MCF 10A (cell line): ENCODE data around the gene SIRPB2. TPM values are rescaled to one million over a fixed set of nuclear protein-coding genes. Genes with fewer than 3 reads are reported as not detected.

Experiments
- BruUV-seq: library from RNA; stranded (reverse); fragments of 400-500 nt; replicated peaks from 2 replicates; lab custom pipeline; 2021; lab: Mats Ljungman, UMichigan
- CTCF ChIA-PET: fragments of 300-600 bp; sonication (Branson Sonifier 250); formaldehyde crosslinking; extraction: SDS; loops from one replicate; lab custom pipeline; 2021; ENCODE audit warnings: antibody characterized with exemption, inconsistent platforms; lab: Yijun Ruan, JAX
- POLR2A ChIA-PET: fragments of 300-600, 350-650 bp; sonication (Branson Sonifier 250); formaldehyde crosslinking; extraction: SDS; loops from one replicate; lab custom pipeline; 2020; ENCODE audit warnings: antibody characterized with exemption, inconsistent platforms; lab: Yijun Ruan, JAX
- DNase-seq: peaks from one replicate; pipeline ENCODE4 v3.0.0-alpha.2; 2018; ENCODE audit not compliant: unreplicated experiment
- H3K27ac Mint-ChIP-seq: one replicate; pipeline ENCODE4 v1.8.0; 2022; ENCODE audit warnings: mild to moderate bottlenecking, low read depth, mixed read lengths; ENCODE audit not compliant: unreplicated experiment
- H3K27me3 Mint-ChIP-seq: one replicate; pipeline ENCODE4 v1.8.0; 2022; ENCODE audit warnings: mixed read lengths; ENCODE audit not compliant: insufficient read depth, unreplicated experiment
- H3K36me3 Mint-ChIP-seq: one replicate; pipeline ENCODE4 v1.8.0; 2022; ENCODE audit warnings: mild to moderate bottlenecking, moderate library complexity, mixed read lengths; ENCODE audit not compliant: insufficient read depth, unreplicated experiment
- H3K4me1 Mint-ChIP-seq: one replicate; pipeline ENCODE4 v1.8.0; 2022; ENCODE audit warnings: mixed read lengths; ENCODE audit not compliant: insufficient read depth, unreplicated experiment
- H3K4me3 Mint-ChIP-seq: one replicate; pipeline ENCODE4 v1.8.0; 2022; ENCODE audit warnings: mild to moderate bottlenecking, moderate library complexity, mixed read lengths; ENCODE audit not compliant: unreplicated experiment
- H3K9me3 Mint-ChIP-seq: one replicate; pipeline ENCODE4 v1.8.0; 2022; ENCODE audit warnings: mixed read lengths; ENCODE audit not compliant: unreplicated experiment
- intact Hi-C: fragments of 100-400 bp; cut with micrococcal nuclease; formaldehyde crosslinking; loops from 2 replicates; pipeline ENCODE4 v1.14.1; 2022
- total RNA-seq: library from RNA; stranded (reverse); gene quantifications from 2 replicates; pipeline ENCODE4 v1.2.3, GENCODE V29; 2022
- TF ChIP-seq, protein P1 (sequence below): fragments of 200-600 bp; IDR thresholded peaks from one replicate; pipeline ENCODE4 v1.8.0; 2022; ENCODE audit warnings: antibody characterized with exemption, mild to moderate bottlenecking; ENCODE audit not compliant: unreplicated experiment

SIRPB2 gene
- total RNA-seq, 1 experiment from 2014 or later = 1.8 TPM

DNA sequence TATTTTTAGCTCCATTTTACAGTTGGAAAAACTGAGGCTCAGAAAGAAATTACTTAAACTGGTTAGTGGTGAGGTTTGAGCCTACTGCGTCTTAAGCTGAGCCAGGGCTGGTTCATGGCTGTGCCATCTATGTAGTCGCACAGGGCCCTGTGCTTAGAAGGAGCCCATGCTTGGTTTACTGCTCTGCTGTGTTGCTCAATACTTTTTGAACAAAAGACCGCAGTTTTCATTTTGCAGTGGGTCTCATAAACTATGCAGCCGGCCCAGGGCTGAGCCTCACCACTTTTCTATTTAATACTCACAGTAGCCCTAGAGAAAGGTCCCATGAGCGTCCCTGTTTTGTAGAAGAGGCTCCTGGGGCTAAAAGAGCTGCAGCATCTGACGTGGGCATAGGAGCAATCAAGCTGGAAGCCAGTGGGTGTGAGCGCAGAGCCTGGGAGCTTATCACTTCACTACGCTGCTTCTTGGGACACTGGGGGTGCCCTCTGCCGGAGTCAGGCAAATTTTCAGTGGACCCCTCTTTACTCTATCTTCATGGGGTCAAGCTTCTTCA lies 501 bp downstream of the SIRPB2 start:
- intact Hi-C loops = no loop called here
- H3K27me3 Mint-ChIP-seq = no peaks in the 10 kb centered on the region
- ChIA-PET POLR2A (interaction anchor here (0.5 to 5.4 kb wide), 13 partner anchors 9 to 339 kb away, joined by 3 to 122 read pairs (median 6); partner anchors contain the start of gene NSFL1C), CTCF (interaction anchor here (0.6 to 5.5 kb wide), 9 partner anchors 9 to 172 kb away, joined by 3 to 46 read pairs (median 10); partner anchors contain the start of gene NSFL1C)
- H3K9me3 Mint-ChIP-seq = no peaks in the 10 kb centered on the region
- no peak overlapping the region for H3K4me3 Mint-ChIP-seq
- peak overlapping the region; percentile 92 for H3K27ac Mint-ChIP-seq
- TF ChIP-seq, protein P1, sequence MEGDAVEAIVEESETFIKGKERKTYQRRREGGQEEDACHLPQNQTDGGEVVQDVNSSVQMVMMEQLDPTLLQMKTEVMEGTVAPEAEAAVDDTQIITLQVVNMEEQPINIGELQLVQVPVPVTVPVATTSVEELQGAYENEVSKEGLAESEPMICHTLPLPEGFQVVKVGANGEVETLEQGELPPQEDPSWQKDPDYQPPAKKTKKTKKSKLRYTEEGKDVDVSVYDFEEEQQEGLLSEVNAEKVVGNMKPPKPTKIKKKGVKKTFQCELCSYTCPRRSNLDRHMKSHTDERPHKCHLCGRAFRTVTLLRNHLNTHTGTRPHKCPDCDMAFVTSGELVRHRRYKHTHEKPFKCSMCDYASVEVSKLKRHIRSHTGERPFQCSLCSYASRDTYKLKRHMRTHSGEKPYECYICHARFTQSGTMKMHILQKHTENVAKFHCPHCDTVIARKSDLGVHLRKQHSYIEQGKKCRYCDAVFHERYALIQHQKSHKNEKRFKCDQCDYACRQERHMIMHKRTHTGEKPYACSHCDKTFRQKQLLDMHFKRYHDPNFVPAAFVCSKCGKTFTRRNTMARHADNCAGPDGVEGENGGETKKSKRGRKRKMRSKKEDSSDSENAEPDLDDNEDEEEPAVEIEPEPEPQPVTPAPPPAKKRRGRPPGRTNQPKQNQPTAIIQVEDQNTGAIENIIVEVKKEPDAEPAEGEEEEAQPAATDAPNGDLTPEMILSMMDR = no peak
- DNase-seq = no peak
- peaks cover 18% of the 10 kb centered on the region for H3K4me1 Mint-ChIP-seq
- H3K36me3 Mint-ChIP-seq = no peaks in the 10 kb centered on the region
- no TSS peak for BruUV-seq

DNA sequence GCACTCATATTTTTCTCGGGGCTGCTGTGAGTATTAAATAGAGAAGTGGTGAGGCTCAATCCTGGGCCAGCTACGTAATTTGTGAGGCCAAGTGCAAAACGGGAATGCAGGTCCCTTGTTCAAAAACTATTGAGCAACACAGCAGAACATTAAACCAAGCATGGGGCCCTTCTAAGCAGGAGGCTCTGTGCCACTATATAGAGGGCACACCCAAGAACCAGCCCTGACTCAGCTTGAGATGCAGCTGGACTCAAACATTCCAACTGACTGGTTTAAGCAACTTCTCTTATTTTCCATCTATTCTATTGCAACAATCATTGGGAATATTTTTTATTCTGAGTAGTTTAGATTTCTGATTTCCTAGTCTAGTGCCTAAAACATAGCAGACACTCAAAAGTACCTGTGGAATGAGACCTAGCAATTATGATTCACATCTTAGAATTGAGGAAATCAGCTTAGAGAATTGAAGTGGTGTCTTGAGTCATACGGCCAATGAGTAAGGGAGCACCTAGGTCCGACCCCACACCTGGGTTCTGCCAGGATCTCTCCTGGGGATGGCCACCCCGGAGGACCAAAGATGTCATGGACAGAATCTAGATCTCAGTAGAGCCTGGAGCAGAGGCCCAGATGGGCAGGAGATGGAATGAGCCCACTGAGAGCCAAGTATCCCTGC lies 1.3 kb downstream of the SIRPB2 start:
- ChIA-PET POLR2A (interaction anchor here (0.6 to 5.4 kb wide), 17 partner anchors 8 to 364 kb away, joined by 3 to 122 read pairs (median 4); partner anchors contain the start of gene NSFL1C), CTCF (interaction anchor here (0.5 to 5.5 kb wide), 14 partner anchors 8 to 1919 kb away, joined by 3 to 46 read pairs (median 3); partner anchors contain the start of gene NSFL1C)
- peak overlapping the region; percentile 92 for H3K27ac Mint-ChIP-seq
- peak; percentile 71 for DNase-seq
- intact Hi-C loops = no loop called here
- H3K27me3 Mint-ChIP-seq = no peaks in the 10 kb centered on the region
- H3K36me3 Mint-ChIP-seq = no peaks in the 10 kb centered on the region
- H3K4me1 Mint-ChIP-seq = peaks cover 20% of the 10 kb centered on the region
- BruUV-seq = no TSS peak
- H3K4me3 Mint-ChIP-seq = peak overlapping the region; percentile 12
- TF ChIP-seq, protein P1 = no peak
- H3K9me3 Mint-ChIP-seq = no peaks in the 10 kb centered on the region

DNA sequence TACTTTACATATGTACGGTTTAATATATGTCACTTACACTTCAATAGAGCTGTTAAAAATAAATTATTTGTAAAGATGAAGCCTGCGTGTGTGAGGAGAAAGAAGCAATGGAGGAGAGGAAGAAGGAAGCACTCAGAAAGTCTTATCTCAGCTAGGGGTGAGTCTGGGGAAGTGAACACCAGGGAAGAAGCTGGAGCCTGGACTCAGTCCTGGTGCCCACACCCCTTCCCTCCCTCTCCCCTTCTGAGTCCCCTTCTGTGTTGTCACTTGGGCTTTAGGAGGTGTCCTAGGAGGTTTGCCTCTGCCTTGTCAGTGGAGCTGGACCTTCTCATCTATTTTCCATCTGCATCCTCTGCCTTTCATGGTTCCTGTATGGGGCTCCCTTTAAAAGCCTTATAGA lies 1.9 kb downstream of the SIRPB2 start:
- ChIA-PET POLR2A (interaction anchor here (0.6 to 5.4 kb wide), 16 partner anchors 8 to 364 kb away, joined by 3 to 122 read pairs (median 4); partner anchors contain the start of gene NSFL1C), CTCF (interaction anchor here (0.5 to 5.5 kb wide), 12 partner anchors 8 to 1919 kb away, joined by 3 to 46 read pairs (median 3); partner anchors contain the start of gene NSFL1C)
- no TSS peak for BruUV-seq
- intact Hi-C loops = no loop called here
- Mint-ChIP-seq H3K4me1 (peaks cover 26% of the 10 kb centered on the region), H3K4me3 (no peak overlapping the region), H3K36me3 (no peaks in the 10 kb centered on the region), H3K27me3 (no peaks in the 10 kb centered on the region), H3K9me3 (no peaks in the 10 kb centered on the region), H3K27ac (peak overlapping the region; percentile 92)
- DNase-seq = no peak
- TF ChIP-seq, protein P1 = no peak

DNA sequence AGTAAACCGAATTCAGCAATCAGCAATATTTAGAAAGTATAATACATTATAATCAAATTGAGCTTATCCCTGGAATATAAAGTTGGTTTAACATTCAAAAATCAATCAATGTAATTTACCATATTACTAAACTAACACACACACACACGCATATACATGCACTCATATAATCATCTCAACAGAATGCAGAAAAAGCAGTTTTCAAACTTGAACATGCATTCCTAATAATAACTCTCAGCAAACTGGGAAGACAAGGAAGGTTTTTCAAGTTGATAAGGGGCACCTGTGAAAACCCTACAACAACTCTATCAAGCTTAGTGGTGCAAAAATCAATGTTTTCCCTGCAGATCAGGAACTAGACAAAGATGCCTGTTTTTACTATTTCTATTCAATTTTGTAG lies 4.7 kb downstream of the SIRPB2 start:
- H3K36me3 Mint-ChIP-seq = no peaks in the 10 kb centered on the region
- intact Hi-C loops = no loop called here
- H3K27me3 Mint-ChIP-seq = no peaks in the 10 kb centered on the region
- H3K27ac Mint-ChIP-seq = no peak overlapping the region
- POLR2A ChIA-PET = interaction anchor here (0.8 to 5.3 kb wide), 4 partner anchors 8 to 161 kb away, joined by 3 to 108 read pairs (median 6); no protein-coding TSS in a partner anchor
- peaks cover 34% of the 10 kb centered on the region for H3K4me1 Mint-ChIP-seq
- CTCF ChIA-PET = interaction anchor here (5.0 kb wide), 1 partner anchor 17 kb away, joined by 26 read pairs; no protein-coding TSS in a partner anchor
- peaks cover 5% of the 10 kb centered on the region for H3K9me3 Mint-ChIP-seq
- H3K4me3 Mint-ChIP-seq = no peak overlapping the region
- DNase-seq = no peak
- TF ChIP-seq, protein P1 = no peak
- BruUV-seq = no TSS peak
